Osteoblast (primary cell): ENCODE measurements around the gene ZNF729. TPM values are rescaled to one million over a fixed set of nuclear protein-coding genes. Genes with fewer than 3 reads are reported as not detected.

Experiments used
- DNase-seq: peaks from one replicate; pipeline ENCODE4 v3.0.0; 2011; ENCODE audit warnings: low spot score, mixed read lengths; ENCODE audit not compliant: insufficient read length; ENCODE audit errors: missing footprints
- H2AFZ ChIP-seq: 2 replicates; pipeline ENCODE4 v1.6.0; 2011; ENCODE audit warnings: mild to moderate bottlenecking, low read length
- H3K27ac ChIP-seq: 2 replicates; pipeline ENCODE4 v1.5.1; 2011; ENCODE audit warnings: mild to moderate bottlenecking, low read depth, low read length, moderate library complexity
- H3K27me3 ChIP-seq: 2 replicates; pipeline ENCODE4 v1.6.0; 2012; ENCODE audit warnings: mild to moderate bottlenecking, control low read depth, inconsistent platforms, low read length, moderate library complexity; ENCODE audit not compliant: insufficient read depth
- H3K36me3 ChIP-seq: 2 replicates; pipeline ENCODE4 v1.5.1; 2011; ENCODE audit warnings: mild to moderate bottlenecking, low read length, control low read depth, moderate library complexity; ENCODE audit not compliant: insufficient read depth
- H3K4me1 ChIP-seq: 2 replicates; pipeline ENCODE4 v1.5.1; 2011; ENCODE audit warnings: mild to moderate bottlenecking, low read length, control low read depth, moderate library complexity; ENCODE audit not compliant: insufficient read depth
- H3K4me2 ChIP-seq: 2 replicates; pipeline ENCODE4 v1.6.0; 2011; ENCODE audit warnings: mild to moderate bottlenecking, low read length; ENCODE audit not compliant: insufficient read depth
- H3K4me3 ChIP-seq: fragments of 200-600 bp; sonication (generic); 3 replicates; pipeline ENCODE4 v1.5.1; 2012; ENCODE audit warnings: mild to moderate bottlenecking, low read length, inconsistent platforms; ENCODE audit not compliant: insufficient read depth
- H3K79me2 ChIP-seq: 2 replicates; pipeline ENCODE4 v1.6.0; 2012; ENCODE audit warnings: mild to moderate bottlenecking, low read length, control low read depth, inconsistent platforms; ENCODE audit not compliant: insufficient read depth
- H3K9me3 ChIP-seq: 2 replicates; pipeline ENCODE4 v1.5.1; 2011; ENCODE audit warnings: low read depth, low read length, control low read depth
- H4K20me1 ChIP-seq: 2 replicates; pipeline ENCODE4 v1.6.0; 2012; ENCODE audit warnings: mild to moderate bottlenecking, low read length, control low read depth; ENCODE audit not compliant: insufficient read depth
- total RNA-seq: library from RNA; depleted of rRNA; stranded (reverse); fragments of >200 nt; gene quantifications from 2 replicates; pipeline ENCODE4 v1.2.3, GENCODE V29; 2012
- TF ChIP-seq, protein P1 (sequence below): IDR thresholded peaks from 2 replicates; pipeline ENCODE4 v1.5.1; 2011; ENCODE audit warnings: mild to moderate bottlenecking, low read depth, low read length, moderate library complexity; ENCODE audit errors: extremely low read depth

Gene ZNF729
- total RNA-seq: not detected in 2 replicates

GRCh38 chr19:22286151-22286810 lies at the start of gene ZNF729:
ZNF729 (plus strand) TSS chr19:22286441; CDS start chr19:22286526, 85 bp downstream.
- Histone ChIP-seq H3K4me1 (no peaks in the 10 kb centered on the region), H3K9me3 (no peaks in the 10 kb centered on the region), H3K27me3 (no peaks in the 10 kb centered on the region), H4K20me1 (no peaks in the 10 kb centered on the region), H3K4me2 (no peak within 1 kb of the TSS), H3K4me3 (no peak within 1 kb of the TSS), H2AFZ (no peak within 1 kb of the TSS), H3K79me2 (no peaks in the 10 kb centered on the region), H3K27ac (no peak within 1 kb of the TSS), H3K36me3 (no peaks in the 10 kb centered on the region)
- TF ChIP-seq, protein P1, sequence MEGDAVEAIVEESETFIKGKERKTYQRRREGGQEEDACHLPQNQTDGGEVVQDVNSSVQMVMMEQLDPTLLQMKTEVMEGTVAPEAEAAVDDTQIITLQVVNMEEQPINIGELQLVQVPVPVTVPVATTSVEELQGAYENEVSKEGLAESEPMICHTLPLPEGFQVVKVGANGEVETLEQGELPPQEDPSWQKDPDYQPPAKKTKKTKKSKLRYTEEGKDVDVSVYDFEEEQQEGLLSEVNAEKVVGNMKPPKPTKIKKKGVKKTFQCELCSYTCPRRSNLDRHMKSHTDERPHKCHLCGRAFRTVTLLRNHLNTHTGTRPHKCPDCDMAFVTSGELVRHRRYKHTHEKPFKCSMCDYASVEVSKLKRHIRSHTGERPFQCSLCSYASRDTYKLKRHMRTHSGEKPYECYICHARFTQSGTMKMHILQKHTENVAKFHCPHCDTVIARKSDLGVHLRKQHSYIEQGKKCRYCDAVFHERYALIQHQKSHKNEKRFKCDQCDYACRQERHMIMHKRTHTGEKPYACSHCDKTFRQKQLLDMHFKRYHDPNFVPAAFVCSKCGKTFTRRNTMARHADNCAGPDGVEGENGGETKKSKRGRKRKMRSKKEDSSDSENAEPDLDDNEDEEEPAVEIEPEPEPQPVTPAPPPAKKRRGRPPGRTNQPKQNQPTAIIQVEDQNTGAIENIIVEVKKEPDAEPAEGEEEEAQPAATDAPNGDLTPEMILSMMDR: no peak
- DNase-seq: no peak

DNA sequence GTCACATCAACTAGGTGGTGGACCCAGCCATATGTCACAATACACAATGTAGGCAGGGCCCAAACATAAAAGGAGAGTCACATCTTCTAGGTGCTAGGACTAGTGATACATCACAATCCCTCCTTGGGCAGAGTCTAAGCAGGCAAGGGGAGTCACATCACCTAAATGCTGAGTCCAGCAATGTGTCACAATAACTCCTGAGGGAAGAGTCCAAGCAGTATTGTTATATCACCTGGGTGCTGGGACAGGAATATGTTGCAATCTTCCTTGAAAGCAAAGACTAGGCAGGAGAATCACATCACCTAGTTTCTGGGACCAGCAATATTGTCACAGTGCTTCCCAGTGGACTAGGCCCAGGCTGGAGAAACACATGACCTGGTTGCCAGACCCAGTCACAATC lies 29.4 kb upstream of the ZNF729 start:
- H4K20me1 ChIP-seq: no peaks in the 10 kb centered on the region
- H3K27me3 ChIP-seq: no peaks in the 10 kb centered on the region
- no peaks in the 10 kb centered on the region for H3K79me2 ChIP-seq
- H2AFZ ChIP-seq: no peak overlapping the region
- no peaks in the 10 kb centered on the region for H3K4me1 ChIP-seq
- H3K4me2 ChIP-seq: no peak overlapping the region
- H3K4me3 ChIP-seq: no peak overlapping the region
- TF ChIP-seq, protein P1: no peak
- H3K36me3 ChIP-seq: no peaks in the 10 kb centered on the region
- no peak overlapping the region for H3K27ac ChIP-seq
- DNase-seq: no peak
- H3K9me3 ChIP-seq: no peaks in the 10 kb centered on the region

DNA sequence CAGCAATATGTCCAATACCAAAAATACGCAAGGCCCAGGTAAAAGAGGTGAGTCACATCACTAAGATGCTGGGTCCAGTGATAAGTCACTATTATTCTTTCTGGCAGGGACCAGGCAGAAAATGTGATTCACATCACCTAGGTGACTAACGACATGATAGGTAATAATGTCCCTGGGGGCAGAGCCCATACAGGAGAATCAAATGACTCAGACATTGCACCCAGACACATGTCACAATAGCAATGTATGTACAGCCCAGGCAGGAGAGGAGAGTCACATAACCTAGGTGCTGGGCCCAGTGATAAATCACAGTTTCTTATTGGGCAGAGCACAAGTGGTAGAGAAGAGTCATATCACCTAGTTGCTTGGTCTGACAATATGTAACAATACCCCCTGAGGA lies 28.9 kb upstream of the ZNF729 start:
- Histone ChIP-seq H3K27ac (no peak overlapping the region), H3K4me2 (no peak overlapping the region), H2AFZ (no peak overlapping the region), H3K4me1 (no peaks in the 10 kb centered on the region), H3K9me3 (no peaks in the 10 kb centered on the region), H3K79me2 (no peaks in the 10 kb centered on the region), H3K36me3 (no peaks in the 10 kb centered on the region), H3K27me3 (no peaks in the 10 kb centered on the region), H3K4me3 (no peak overlapping the region), H4K20me1 (no peaks in the 10 kb centered on the region)
- TF ChIP-seq, protein P1: no peak
- no peak for DNase-seq

- H3K4me1 ChIP-seq: no peaks in the 10 kb centered on the region
- H4K20me1 ChIP-seq: no peaks in the 10 kb centered on the region
- no peaks in the 10 kb centered on the region for H3K27me3 ChIP-seq
- H3K4me3 ChIP-seq: no peak overlapping the region
- H2AFZ ChIP-seq: no peak overlapping the region
- DNase-seq: no peak
- H3K36me3 ChIP-seq: no peaks in the 10 kb centered on the region
- no peak overlapping the region for H3K27ac ChIP-seq
- peaks cover 3% of the 10 kb centered on the region for H3K9me3 ChIP-seq
- TF ChIP-seq, protein P1: no peak
- no peak overlapping the region for H3K4me2 ChIP-seq
- no peaks in the 10 kb centered on the region for H3K79me2 ChIP-seq
Observed at GRCh38 chr19:22257916-22258315, 28.3 kb upstream of the ZNF729 start.
